Aorta (tissue), 5 donors: ENCODE data around the gene SUMF2. TPM values are rescaled to one million over a fixed set of nuclear protein-coding genes. Genes with fewer than 3 reads are reported as not detected.
"Not testable (repeated sequence)": the region's sequence is repeated elsewhere in the genome, so short reads cannot be mapped to it uniquely, and the experiment has no call there.

Experiments used
- ATAC-seq: fragments of 200-7000 bp; cut with Tn5 transposase; one replicate; pipeline ENCODE4 v1.9.1; 2022; ENCODE audit warnings: moderate library complexity; ENCODE audit not compliant: low FRiP score
- DNase-seq, 2 donors: peaks; one replicate each; pipeline ENCODE4 v3.0.0-alpha.2; 2020
- H3K27ac ChIP-seq, 2 donors: one replicate each; pipeline ENCODE4 v1.5.1; 2013; ENCODE audit warnings: low read length in 2 of 2, mild to moderate bottlenecking in 2 of 2, moderate library complexity in 2 of 2, control low read depth in 1 of 2, inconsistent platforms in 1 of 2, low read depth in 1 of 2
- H3K27me3 ChIP-seq, 2 donors: one replicate each; pipeline ENCODE4 v1.6.1; 2013; ENCODE audit warnings: control low read depth in 1 of 2, low read length in 1 of 2, mild to moderate bottlenecking in 1 of 2, moderate library complexity in 1 of 2; ENCODE audit not compliant: insufficient read depth in 2 of 2, control insufficient read depth in 1 of 2
- H3K36me3 ChIP-seq, 2 donors: one replicate each; pipeline ENCODE4 v1.6.1; 2013; ENCODE audit warnings: control low read depth in 1 of 2, low read length in 1 of 2, mild to moderate bottlenecking in 1 of 2; ENCODE audit not compliant: insufficient read depth in 2 of 2, control insufficient read depth in 1 of 2
- H3K4me1 ChIP-seq, 2 donors: one replicate each; pipeline ENCODE4 v1.6.1; 2013; ENCODE audit warnings: low read length in 2 of 2, control low read depth in 1 of 2, mild to moderate bottlenecking in 1 of 2, moderate library complexity in 1 of 2; ENCODE audit not compliant: insufficient read depth in 2 of 2, control insufficient read depth in 1 of 2
- H3K4me3 ChIP-seq, 2 donors: one replicate each; pipeline ENCODE4 v1.5.1; 2013; ENCODE audit warnings: low read length in 2 of 2, control low read depth in 1 of 2, mild to moderate bottlenecking in 1 of 2
- H3K9me3 ChIP-seq: one replicate; pipeline ENCODE4 v1.6.1; 2013; ENCODE audit warnings: mild to moderate bottlenecking, low read length; ENCODE audit not compliant: control insufficient read depth
- WGBS, 2 donors: extraction: QIAGEN DNeasy Blood & Tissue Kit; methylation state at CpG; one replicate each; pipeline ENCODE4 v1.1.7; 2013; 5-methylcytosine and 5-hydroxymethylcytosine counted together
- intact Hi-C, 2 donors: fragments of 100-400 bp; cut with DNase I; formaldehyde crosslinking; loops; one replicate each; pipeline versions ENCODE4 v1.14.2 to v1.15.0; 2022
- polyA plus RNA-seq, 2 donors: library from polyadenylated mRNA; stranded (reverse); fragments of 200-250 nt; gene quantifications; one replicate each; pipeline ENCODE4 v1.2.3, GENCODE V29; 2013
- total RNA-seq, 2 donors: library from RNA; stranded (reverse); fragmentation: NEBNext Ultra II Directional; extraction: Animal tissue kit (Norgen Biotek cat#: 25700); gene quantifications; one replicate each; pipeline ENCODE4 v1.2.1, GENCODE V29; 2021
- donor health status: healthy with polysubstance abuse.
- donor health status: Bipolar disorder and iron deficiency.
- donor health status: DM: no; HTN: no; CAD: no.
- donor health status: DM: no; HTN: no; CAD: no.
- donor health status: DM: yes; HTN: yes; CAD: no.

The SUMF2 gene
- total and polyA plus RNA-seq, 4 donors = 47.7 to 143 (median 107) TPM

GRCh38 chr7:56092388-56092787 lies 28.3 kb downstream of the SUMF2 start:
- DNase-seq, H3K9me3 ChIP-seq, H3K27me3 ChIP-seq, intact Hi-C loops, H3K4me1 ChIP-seq, H3K36me3 ChIP-seq, H3K4me3 ChIP-seq: not testable (repeated sequence)
- WGBS, 2 donors = 6% methylated on average over 6 of the region's 6 CpGs
- ATAC-seq = peak; percentile 20
- H3K27ac ChIP-seq = peak overlapping the region; percentile 10 to 97

DNA sequence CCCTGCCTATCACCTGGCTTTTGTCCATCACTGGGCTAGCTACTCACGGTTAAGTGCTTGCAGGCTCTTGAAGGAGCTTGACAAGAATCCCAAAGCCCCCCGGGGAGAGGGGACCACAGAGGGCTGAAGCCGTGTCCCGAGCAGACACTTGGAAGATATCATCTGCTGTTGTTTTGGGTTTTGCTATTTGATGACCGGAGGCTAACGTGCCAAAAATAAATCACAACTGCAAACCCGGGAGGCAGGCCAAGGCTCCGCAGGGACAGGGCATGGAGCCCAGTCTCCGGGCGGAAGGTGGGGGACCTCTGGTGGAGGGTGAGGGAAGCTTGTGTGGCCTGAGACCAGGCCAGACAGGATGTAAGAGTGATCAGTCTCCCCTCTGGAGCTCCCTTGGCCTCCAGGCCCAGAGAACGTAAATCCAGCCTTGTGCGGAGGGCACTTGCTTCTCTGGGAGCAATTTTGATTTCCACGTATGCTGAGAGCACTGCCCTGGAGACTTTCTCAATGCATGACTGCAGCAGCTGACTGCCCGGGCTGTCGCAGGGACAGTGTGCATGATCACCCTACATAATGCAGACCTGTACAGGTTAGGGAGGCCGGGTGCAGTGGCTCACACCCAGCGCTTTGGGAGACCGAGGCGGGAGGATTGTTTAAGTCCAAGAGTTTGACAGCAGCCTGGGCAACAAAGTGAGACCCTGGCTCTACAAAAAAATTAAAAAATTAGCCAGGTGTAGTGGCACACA lies 28.9 kb downstream of the SUMF2 start, which contains the start of gene PHKG1:
Gene PHKG1 (minus strand): TSS at position 164 of the 743 bp plus-strand sequence. CDS start 4,011 bp downstream, outside the sequence.
- H3K27me3 ChIP-seq = no peaks in the 10 kb centered on the region
- H3K27ac ChIP-seq = peak within 1 kb of the TSS; percentile 97 to 99
- peak; percentile 88 to 94 for DNase-seq
- H3K9me3 ChIP-seq = no peaks in the 10 kb centered on the region
- no peaks in the 10 kb centered on the region for H3K4me1 ChIP-seq
- H3K36me3 ChIP-seq = no peaks in the 10 kb centered on the region
- 21 to 23% methylated on average over 19 of the region's 19 CpGs for WGBS, 2 donors
- no peak within 1 kb of the TSS for H3K4me3 ChIP-seq
- intact Hi-C loops = no loop called here
- ATAC-seq = peak; percentile 89

GRCh38 chr7:56097700-56098099 lies 33.6 kb downstream of the SUMF2 start:
- ATAC-seq (no peak), DNase-seq (peak in 1 of 2 donors; percentile 79)
- Histone ChIP-seq H3K36me3 (peaks cover 0 to 8% of the 10 kb centered on the region in 2 donors), H3K4me3 (no peak overlapping the region), H3K27me3 (no peaks in the 10 kb centered on the region), H3K27ac (no peak overlapping the region), H3K9me3 (no peaks in the 10 kb centered on the region), H3K4me1 (no peaks in the 10 kb centered on the region)
- intact Hi-C loops = no loop called here
- WGBS, 2 donors = 14 to 19% methylated on average over 5 of the region's 5 CpGs

DNA sequence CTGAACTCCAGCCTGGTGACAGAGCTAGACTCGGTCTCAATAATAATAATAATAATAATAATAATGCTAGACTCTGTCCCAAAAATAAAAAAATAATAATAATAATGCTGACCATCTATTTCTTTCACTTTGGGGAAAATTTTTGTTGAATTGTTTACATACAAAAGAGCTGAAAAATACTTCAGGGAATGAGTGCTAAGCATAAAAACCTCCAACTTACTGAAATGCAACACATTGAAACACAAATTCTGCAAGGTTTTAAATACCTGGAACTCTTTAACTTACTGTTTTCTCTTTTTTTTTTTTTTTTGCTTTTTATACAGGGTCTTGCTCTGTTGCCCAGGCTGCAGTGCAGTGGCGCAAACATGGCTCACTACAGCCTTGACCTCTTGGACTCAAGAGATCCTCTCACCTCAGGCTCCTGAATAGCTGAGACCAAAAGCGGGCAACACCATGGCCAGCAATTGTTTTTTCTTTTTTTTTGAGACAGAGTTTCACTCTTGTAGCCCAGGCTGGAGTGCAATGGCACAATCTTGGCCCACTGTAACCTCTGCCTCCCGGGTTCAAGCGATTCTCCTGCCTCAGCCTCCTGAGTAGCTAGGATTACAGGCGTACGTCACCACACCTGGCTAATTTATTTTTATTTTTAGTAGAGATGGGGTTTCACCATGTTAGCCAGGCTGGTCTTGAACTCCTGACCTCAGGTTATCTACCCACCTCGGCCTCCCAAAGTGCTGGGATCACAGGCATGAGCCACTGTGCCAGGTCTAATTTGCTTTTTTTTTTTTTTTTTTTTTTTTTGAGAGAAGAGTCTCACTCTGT lies 34.3 kb downstream of the SUMF2 start:
- H3K4me3 ChIP-seq, H3K27me3 ChIP-seq, H3K36me3 ChIP-seq, H3K9me3 ChIP-seq, ATAC-seq, H3K4me1 ChIP-seq, intact Hi-C loops, H3K27ac ChIP-seq: not testable (repeated sequence)
- WGBS, 2 donors = 89 to 90% methylated on average over 8 of the region's 8 CpGs
- peak in 1 of 2 donors; percentile 30 for DNase-seq

- Histone ChIP-seq H3K4me1 (no peaks in the 10 kb centered on the region), H3K27ac (no peak overlapping the region), H3K4me3 (no peak overlapping the region), H3K27me3 (no peaks in the 10 kb centered on the region), H3K36me3 (peaks cover 0 to 12% of the 10 kb centered on the region in 2 donors), H3K9me3 (no peaks in the 10 kb centered on the region)
- no peak for ATAC-seq
- intact Hi-C loops = loop anchor here in 1 of 2 donors (10.0 kb wide), 1 partner anchor 185 kb away; no protein-coding TSS in a partner anchor
- WGBS, 2 donors = 93% methylated on average over 3 of the region's 3 CpGs
- peak in 1 of 2 donors; percentile 17 for DNase-seq
Observed at GRCh38 chr7:56099653-56100052, 35.6 kb downstream of the SUMF2 start.

GRCh38 chr7:56104138-56104537 lies 40.1 kb downstream of the SUMF2 start:
- H3K27me3 ChIP-seq, ATAC-seq, H3K4me1 ChIP-seq, H3K4me3 ChIP-seq, H3K27ac ChIP-seq, H3K9me3 ChIP-seq: not testable (repeated sequence)
- H3K36me3 ChIP-seq = peaks cover 0 to 12% of the 10 kb centered on the region in 2 donors
- WGBS, 2 donors = 87 to 89% methylated on average over 9 of the region's 9 CpGs
- peak in 1 of 2 donors; percentile 35 for DNase-seq
- intact Hi-C loops = loop anchor here in 1 of 2 donors (10.0 kb wide), 1 partner anchor 181 kb away; no protein-coding TSS in a partner anchor

- intact Hi-C loops = loop anchor here (5.0 to 10.0 kb wide), 2 partner anchors 179 to 182 kb away; no protein-coding TSS in a partner anchor
- Histone ChIP-seq H3K36me3 (peaks cover 0 to 7% of the 10 kb centered on the region in 2 donors), H3K27me3 (no peaks in the 10 kb centered on the region), H3K9me3 (no peaks in the 10 kb centered on the region), H3K27ac (no peak overlapping the region), H3K4me3 (peak overlapping the region; percentile 98), H3K4me1 (no peaks in the 10 kb centered on the region)
- ATAC-seq = peak; percentile 23
- peak in 1 of 2 donors; percentile 63 for DNase-seq
- 23% methylated on average over 6 of the region's 6 CpGs for WGBS, 2 donors
Observed at GRCh38 chr7:56105508-56105907, 41.4 kb downstream of the SUMF2 start.

GRCh38 chr7:56106108-56107073 lies 42.3 kb downstream of the SUMF2 start, which contains the start of gene CHCHD2:
Gene CHCHD2, minus strand, starts transcription at chr7:56106476. Its CDS starts 63 bp downstream, at chr7:56106413.
- WGBS, 2 donors = 0 to 1% methylated on average over 57 of the region's 57 CpGs
- no peaks in the 10 kb centered on the region for H3K27me3 ChIP-seq
- DNase-seq = peak; percentile 97 to 99
- peak within 1 kb of the TSS; percentile 77 to 87 for H3K27ac ChIP-seq
- no peaks in the 10 kb centered on the region for H3K4me1 ChIP-seq
- no peaks in the 10 kb centered on the region for H3K9me3 ChIP-seq
- H3K4me3 ChIP-seq = peak within 1 kb of the TSS; percentile 98
- intact Hi-C loops = loop anchor here (2.0 to 10.0 kb wide), 3 partner anchors 82 to 181 kb away; no protein-coding TSS in a partner anchor
- peak; percentile 100 for ATAC-seq
- H3K36me3 ChIP-seq = peaks cover 0 to 4% of the 10 kb centered on the region in 2 donors
